ENCODE measurements around the gene SMIM8.

SMIM8 gene

GRCh38 chr6:87391334-87391733 lies 68.9 kb downstream of the SMIM8 start:
- no peak for DNase-seq (ENCODE audit: low read depth, low spot score)
